CD4-positive, CD25-positive, alpha-beta regulatory T cell (primary cell): Measurements from ENCODE around the gene ABCC11. TPM values are rescaled to one million over a fixed set of nuclear protein-coding genes. Genes with fewer than 3 reads are reported as not detected.
"Not testable (repeated sequence)": the region's sequence is repeated elsewhere in the genome, so short reads cannot be mapped to it uniquely, and the experiment has no call there.

Experiments
- ATAC-seq, 2 donors: fragments of 150-1000 bp; cut with Tn5 transposase; one replicate each; pipeline ENCODE4 v1.10.0; 2021; ENCODE audit warnings: low read depth in 2 of 2, moderate number of reproducible peaks in 2 of 2, moderate library complexity in 1 of 2
- DNase-seq, 3 donors: peaks; one replicate each; pipeline versions ENCODE4 v3.0.0 to v3.0.0-alpha.2; 2012 to 2022; ENCODE audit warnings: mixed read lengths in 1 of 3
- H3K27ac ChIP-seq: one replicate; pipeline ENCODE4 v1.7.0; 2013; ENCODE audit warnings: mild to moderate bottlenecking, low read length; ENCODE audit not compliant: insufficient read depth, poor library complexity, severe bottlenecking
- H3K27me3 ChIP-seq: one replicate; pipeline ENCODE4 v1.7.0; 2013; ENCODE audit warnings: low read length; ENCODE audit not compliant: control insufficient read depth, insufficient read depth
- H3K36me3 ChIP-seq: one replicate; pipeline ENCODE4 v1.7.0; 2013; ENCODE audit warnings: mild to moderate bottlenecking, low read length, moderate library complexity; ENCODE audit not compliant: control insufficient read depth, insufficient read depth
- H3K4me1 ChIP-seq: 2 replicates; pipeline ENCODE4 v1.7.0; 2013; ENCODE audit warnings: mild to moderate bottlenecking, low read length; ENCODE audit not compliant: insufficient read depth, control insufficient read depth, poor library complexity, severe bottlenecking
- H3K4me3 ChIP-seq: one replicate; pipeline ENCODE4 v1.7.0; 2013; ENCODE audit warnings: low read depth, mild to moderate bottlenecking, low read length, moderate library complexity
- H3K9me3 ChIP-seq, 2 experiments: 1 replicate in 1 of 2; 2 replicates in 1 of 2; pipeline ENCODE4 v1.7.0; 2013; ENCODE audit warnings: low read length in 2 of 2, mild to moderate bottlenecking in 1 of 2, moderate library complexity in 1 of 2; ENCODE audit not compliant: control insufficient read depth in 2 of 2
- H3K27ac Mint-ChIP-seq, 3 donors: one replicate each; pipeline ENCODE4 v1.8.0; 2020 to 2022; ENCODE audit warnings: mild to moderate bottlenecking in 3 of 3, mixed read lengths in 3 of 3, moderate library complexity in 2 of 3
- H3K27me3 Mint-ChIP-seq: one replicate; pipeline ENCODE4 v1.8.0; 2022; ENCODE audit warnings: mild to moderate bottlenecking, mixed read lengths
- H3K36me3 Mint-ChIP-seq: one replicate; pipeline ENCODE4 v1.8.0; 2020; ENCODE audit warnings: mixed read lengths
- H3K4me1 Mint-ChIP-seq, 4 donors: one replicate each; pipeline ENCODE4 v1.8.0; 2020 to 2022; ENCODE audit warnings: mixed read lengths in 4 of 4, mild to moderate bottlenecking in 1 of 4
- H3K4me3 Mint-ChIP-seq, 4 donors: one replicate each; pipeline ENCODE4 v1.8.0; 2020 to 2022; ENCODE audit warnings: mild to moderate bottlenecking in 4 of 4, mixed read lengths in 4 of 4, moderate library complexity in 3 of 4
- H3K9me3 Mint-ChIP-seq, 7 donors: one replicate each; pipeline ENCODE4 v1.8.0; 2020 to 2022; ENCODE audit warnings: mixed read lengths in 7 of 7, mild to moderate bottlenecking in 3 of 7, moderate library complexity in 2 of 7
- polyA plus RNA-seq, 4 donors: library from polyadenylated mRNA; unstranded; fragments of 300-500 nt; fragmentation: Illumina TruSeq; gene quantifications; one replicate each; pipeline ENCODE4 v1.2.3, GENCODE V29; 2021
- total RNA-seq: library from RNA; stranded (reverse); gene quantifications from one replicate; pipeline ENCODE4 v1.2.3, GENCODE V29; 2022

The ABCC11 gene
- total and polyA plus RNA-seq, 5 donors from 2014 or later, result 0.13 to 0.30 TPM; not detected in 3

- Histone ChIP-seq H3K27me3 (no peaks in the 10 kb centered on the region), H3K4me3 (no peak overlapping the region), H3K9me3 (no peaks in the 10 kb centered on the region), H3K4me1 (no peaks in the 10 kb centered on the region), H3K27ac (no peak overlapping the region), H3K36me3 (no peaks in the 10 kb centered on the region)
- H3K36me3 Mint-ChIP-seq, result no peaks in the 10 kb centered on the region
- ATAC-seq (no peak), DNase-seq (no peak)
- H3K4me1 Mint-ChIP-seq, result no peaks in the 10 kb centered on the region
- no peak overlapping the region for H3K27ac Mint-ChIP-seq
- H3K9me3 Mint-ChIP-seq, result no peaks in the 10 kb centered on the region
- peaks cover 10% of the 10 kb centered on the region for H3K27me3 Mint-ChIP-seq
- H3K4me3 Mint-ChIP-seq, result no peak overlapping the region
Observed at GRCh38 chr16:48182979-48183537, 64.3 kb downstream of the ABCC11 start.

- not testable (repeated sequence) for H3K4me3 ChIP-seq, H3K9me3 Mint-ChIP-seq, H3K9me3 ChIP-seq, H3K4me3 Mint-ChIP-seq, H3K27ac ChIP-seq, DNase-seq, H3K4me1 ChIP-seq, H3K27me3 ChIP-seq, H3K27me3 Mint-ChIP-seq, H3K4me1 Mint-ChIP-seq, ATAC-seq, H3K36me3 Mint-ChIP-seq, H3K27ac Mint-ChIP-seq, H3K36me3 ChIP-seq
Observed at GRCh38 chr16:48181746-48182520, 65.4 kb downstream of the ABCC11 start.

- ATAC-seq (no peak), DNase-seq (no peak)
- Histone ChIP-seq H3K9me3 (no peaks in the 10 kb centered on the region), H3K36me3 (no peaks in the 10 kb centered on the region), H3K27ac (no peak overlapping the region), H3K27me3 (no peaks in the 10 kb centered on the region), H3K4me3 (no peak overlapping the region), H3K4me1 (no peaks in the 10 kb centered on the region)
- H3K4me1 Mint-ChIP-seq, result no peaks in the 10 kb centered on the region
- no peak overlapping the region for H3K27ac Mint-ChIP-seq
- H3K9me3 Mint-ChIP-seq, result no peaks in the 10 kb centered on the region
- no peak overlapping the region for H3K4me3 Mint-ChIP-seq
- H3K36me3 Mint-ChIP-seq, result no peaks in the 10 kb centered on the region
- peaks cover 5% of the 10 kb centered on the region for H3K27me3 Mint-ChIP-seq
Observed at GRCh38 chr16:48180868-48181480, 66.4 kb downstream of the ABCC11 start.

- no peak overlapping the region for H3K27ac Mint-ChIP-seq
- no peaks in the 10 kb centered on the region for H3K27me3 Mint-ChIP-seq
- H3K9me3 Mint-ChIP-seq, result peaks cover 0 to 2% (median 0%) of the 10 kb centered on the region in 7 donors
- no peaks in the 10 kb centered on the region for H3K9me3 ChIP-seq
- H3K4me3 ChIP-seq, result no peak overlapping the region
- H3K27ac ChIP-seq, result no peak overlapping the region
- no peaks in the 10 kb centered on the region for H3K36me3 Mint-ChIP-seq
- no peaks in the 10 kb centered on the region for H3K4me1 Mint-ChIP-seq
- no peak overlapping the region for H3K4me3 Mint-ChIP-seq
- DNase-seq (no peak), ATAC-seq (no peak)
- H3K27me3 ChIP-seq, result peaks cover 2% of the 10 kb centered on the region
- no peaks in the 10 kb centered on the region for H3K36me3 ChIP-seq
- no peaks in the 10 kb centered on the region for H3K4me1 ChIP-seq
Observed at GRCh38 chr16:48176635-48177408, 70.5 kb downstream of the ABCC11 start.

GRCh38 chr16:48173889-48174288 is 73.5 kb downstream of the ABCC11 start:
- H3K9me3 Mint-ChIP-seq, result peaks cover 0 to 2% (median 0%) of the 10 kb centered on the region in 7 donors
- Histone ChIP-seq H3K27me3 (peaks cover 2% of the 10 kb centered on the region), H3K36me3 (no peaks in the 10 kb centered on the region), H3K27ac (no peak overlapping the region), H3K4me3 (no peak overlapping the region), H3K4me1 (no peaks in the 10 kb centered on the region), H3K9me3 (no peaks in the 10 kb centered on the region)
- H3K4me1 Mint-ChIP-seq, result no peaks in the 10 kb centered on the region
- ATAC-seq (no peak), DNase-seq (no peak)
- H3K27ac Mint-ChIP-seq, result no peak overlapping the region
- H3K4me3 Mint-ChIP-seq, result no peak overlapping the region
- H3K27me3 Mint-ChIP-seq, result no peaks in the 10 kb centered on the region
- no peaks in the 10 kb centered on the region for H3K36me3 Mint-ChIP-seq

GRCh38 chr16:48172682-48173081 is 74.7 kb downstream of the ABCC11 start:
- Histone ChIP-seq H3K9me3 (no peaks in the 10 kb centered on the region), H3K4me1 (no peaks in the 10 kb centered on the region), H3K27ac (no peak overlapping the region), H3K4me3 (no peak overlapping the region), H3K27me3 (peaks cover 2% of the 10 kb centered on the region), H3K36me3 (no peaks in the 10 kb centered on the region)
- DNase-seq, result no peak
- Mint-ChIP-seq H3K4me1 (no peaks in the 10 kb centered on the region), H3K4me3 (no peak overlapping the region), H3K27ac (no peak overlapping the region), H3K36me3 (no peaks in the 10 kb centered on the region), H3K27me3 (no peaks in the 10 kb centered on the region), H3K9me3 (peaks cover 0 to 2% (median 0%) of the 10 kb centered on the region in 7 donors)
- no peak for ATAC-seq

GRCh38 chr16:48169896-48170295 is 77.4 kb downstream of the ABCC11 start:
- Histone ChIP-seq H3K27ac (no peak overlapping the region), H3K36me3 (no peaks in the 10 kb centered on the region), H3K4me1 (no peaks in the 10 kb centered on the region), H3K27me3 (peaks cover 2% of the 10 kb centered on the region), H3K9me3 (no peaks in the 10 kb centered on the region), H3K4me3 (no peak overlapping the region)
- H3K36me3 Mint-ChIP-seq, result no peaks in the 10 kb centered on the region
- no peak overlapping the region for H3K27ac Mint-ChIP-seq
- no peak for ATAC-seq
- H3K4me1 Mint-ChIP-seq, result peaks cover 0 to 3% (median 2%) of the 10 kb centered on the region in 4 donors
- H3K9me3 Mint-ChIP-seq, result peaks cover 0 to 2% (median 0%) of the 10 kb centered on the region in 7 donors
- no peaks in the 10 kb centered on the region for H3K27me3 Mint-ChIP-seq
- H3K4me3 Mint-ChIP-seq, result no peak overlapping the region
- DNase-seq, result no peak
